Endothelial cell (in vitro differentiated cells): ENCODE measurements around the gene MARS1. TPM values are rescaled to one million over a fixed set of nuclear protein-coding genes. Genes with fewer than 3 reads are reported as not detected.
A peak's percentile ranks its signal among the peaks of the same experiment; 100 is the strongest.

Experiments
- DNase-seq: peaks from one replicate; pipeline ENCODE4 v3.0.0; 2021; ENCODE audit warnings: low spot score
- H3K27ac Mint-ChIP-seq: one replicate; pipeline ENCODE4 v1.8.0; 2021; ENCODE audit warnings: mixed read lengths, inconsistent platforms; ENCODE audit not compliant: unreplicated experiment
- H3K27me3 Mint-ChIP-seq: one replicate; pipeline ENCODE4 v1.8.0; 2021; ENCODE audit warnings: mild to moderate bottlenecking, moderate library complexity, mixed read lengths, inconsistent platforms; ENCODE audit not compliant: unreplicated experiment
- H3K36me3 Mint-ChIP-seq: one replicate; pipeline ENCODE4 v1.8.0; 2021; ENCODE audit warnings: mild to moderate bottlenecking, low read depth, mixed read lengths, inconsistent platforms; ENCODE audit not compliant: unreplicated experiment
- H3K4me1 Mint-ChIP-seq: one replicate; pipeline ENCODE4 v1.8.0; 2021; ENCODE audit warnings: mild to moderate bottlenecking, mixed read lengths, inconsistent platforms; ENCODE audit not compliant: unreplicated experiment
- H3K4me3 Mint-ChIP-seq: one replicate; pipeline ENCODE4 v1.8.0; 2021; ENCODE audit warnings: mild to moderate bottlenecking, mixed read lengths, inconsistent platforms; ENCODE audit not compliant: unreplicated experiment
- H3K9me3 Mint-ChIP-seq: one replicate; pipeline ENCODE4 v1.8.0; 2021; ENCODE audit warnings: mixed read lengths, inconsistent platforms; ENCODE audit not compliant: unreplicated experiment
- total RNA-seq: library from RNA; stranded (reverse); fragmentation: NEBNext Ultra II Directional; extraction: Animal tissue kit (Norgen Biotek cat#: 25700); gene quantifications from one replicate; pipeline ENCODE4 v1.2.1, GENCODE V29; 2021; ENCODE audit not compliant: unreplicated experiment
- TF ChIP-seq, protein P1 (sequence below): fragments of 200-600 bp; sonication (generic); IDR thresholded peaks from one replicate; pipeline ENCODE4 v1.5.0; 2021; ENCODE audit warnings: antibody characterized with exemption; ENCODE audit not compliant: unreplicated experiment

The MARS1 gene
- total RNA-seq, 1 donor from 2014 or later: 183 TPM

DNA sequence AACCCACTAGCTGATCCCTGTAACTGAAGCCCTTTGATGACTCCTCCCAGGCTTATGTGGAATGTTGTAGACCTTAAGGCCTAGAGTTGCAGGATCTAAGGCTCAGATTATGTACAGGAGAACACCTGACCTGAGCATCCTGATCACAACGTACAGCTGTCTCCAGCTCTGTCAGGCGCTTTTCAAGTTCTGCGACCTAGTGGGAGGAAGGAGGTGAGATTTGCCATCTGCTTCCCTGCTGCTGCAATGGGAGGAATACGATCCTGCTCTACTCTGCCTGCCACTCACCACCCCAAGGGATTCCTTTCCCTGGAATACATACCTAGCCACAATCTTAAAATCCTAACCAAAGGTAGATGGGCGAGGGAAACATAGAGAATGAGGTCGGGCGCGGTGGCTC lies 45.2 kb downstream of the MARS1 start:
- peaks cover 56% of the 10 kb centered on the region for H3K36me3 Mint-ChIP-seq
- H3K27me3 Mint-ChIP-seq: peaks cover 13% of the 10 kb centered on the region
- no peak overlapping the region for H3K4me3 Mint-ChIP-seq
- TF ChIP-seq, protein P1, sequence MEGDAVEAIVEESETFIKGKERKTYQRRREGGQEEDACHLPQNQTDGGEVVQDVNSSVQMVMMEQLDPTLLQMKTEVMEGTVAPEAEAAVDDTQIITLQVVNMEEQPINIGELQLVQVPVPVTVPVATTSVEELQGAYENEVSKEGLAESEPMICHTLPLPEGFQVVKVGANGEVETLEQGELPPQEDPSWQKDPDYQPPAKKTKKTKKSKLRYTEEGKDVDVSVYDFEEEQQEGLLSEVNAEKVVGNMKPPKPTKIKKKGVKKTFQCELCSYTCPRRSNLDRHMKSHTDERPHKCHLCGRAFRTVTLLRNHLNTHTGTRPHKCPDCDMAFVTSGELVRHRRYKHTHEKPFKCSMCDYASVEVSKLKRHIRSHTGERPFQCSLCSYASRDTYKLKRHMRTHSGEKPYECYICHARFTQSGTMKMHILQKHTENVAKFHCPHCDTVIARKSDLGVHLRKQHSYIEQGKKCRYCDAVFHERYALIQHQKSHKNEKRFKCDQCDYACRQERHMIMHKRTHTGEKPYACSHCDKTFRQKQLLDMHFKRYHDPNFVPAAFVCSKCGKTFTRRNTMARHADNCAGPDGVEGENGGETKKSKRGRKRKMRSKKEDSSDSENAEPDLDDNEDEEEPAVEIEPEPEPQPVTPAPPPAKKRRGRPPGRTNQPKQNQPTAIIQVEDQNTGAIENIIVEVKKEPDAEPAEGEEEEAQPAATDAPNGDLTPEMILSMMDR: no peak
- no peak for DNase-seq
- H3K4me1 Mint-ChIP-seq: peaks cover 13% of the 10 kb centered on the region
- H3K27ac Mint-ChIP-seq: no peak overlapping the region
- no peaks in the 10 kb centered on the region for H3K9me3 Mint-ChIP-seq

DNA sequence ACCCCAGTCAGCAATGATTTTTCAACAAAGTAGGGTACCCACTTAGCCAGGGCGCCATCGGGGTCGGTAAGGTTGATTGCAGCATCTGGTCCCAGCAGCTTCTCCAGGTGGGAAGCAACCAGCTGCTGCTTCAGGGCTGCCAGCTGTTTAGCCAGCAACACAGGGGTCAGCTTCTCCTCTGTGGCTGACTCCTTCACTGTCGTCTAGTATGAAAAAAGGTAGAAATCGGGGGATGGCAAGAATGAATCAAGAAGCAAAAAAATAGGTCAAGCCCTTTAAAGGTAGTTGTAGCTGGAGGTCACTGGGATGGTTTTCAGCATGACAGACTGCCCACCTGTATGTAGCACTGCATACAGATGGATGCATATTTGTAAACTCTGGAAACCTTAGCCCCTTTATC lies 46.4 kb downstream of the MARS1 start:
- Mint-ChIP-seq H3K27me3 (peaks cover 10% of the 10 kb centered on the region), H3K4me1 (peaks cover 17% of the 10 kb centered on the region), H3K36me3 (peaks cover 59% of the 10 kb centered on the region), H3K27ac (no peak overlapping the region), H3K4me3 (peak overlapping the region; percentile 42), H3K9me3 (no peaks in the 10 kb centered on the region)
- DNase-seq: no peak
- TF ChIP-seq, protein P1: no peak

- peaks cover 15% of the 10 kb centered on the region for H3K4me1 Mint-ChIP-seq
- peak overlapping the region; percentile 70 for H3K27ac Mint-ChIP-seq
- H3K36me3 Mint-ChIP-seq: peaks cover 57% of the 10 kb centered on the region
- DNase-seq: no peak
- H3K4me3 Mint-ChIP-seq: peak overlapping the region; percentile 47
- peaks cover 10% of the 10 kb centered on the region for H3K27me3 Mint-ChIP-seq
- H3K9me3 Mint-ChIP-seq: no peaks in the 10 kb centered on the region
- TF ChIP-seq, protein P1: no peak
Measured at GRCh38 chr12:57534991-57535543, 47.2 kb downstream of the MARS1 start.

- Mint-ChIP-seq H3K4me1 (peaks cover 15% of the 10 kb centered on the region), H3K9me3 (no peaks in the 10 kb centered on the region), H3K4me3 (peak overlapping the region; percentile 47), H3K27ac (peak overlapping the region; percentile 70), H3K27me3 (peaks cover 10% of the 10 kb centered on the region), H3K36me3 (peaks cover 56% of the 10 kb centered on the region)
- TF ChIP-seq, protein P1: no peak
- DNase-seq: no peak
Measured at GRCh38 chr12:57535764-57536596, 48.1 kb downstream of the MARS1 start.

- Mint-ChIP-seq H3K9me3 (no peaks in the 10 kb centered on the region), H3K27ac (no peak overlapping the region), H3K36me3 (peaks cover 55% of the 10 kb centered on the region), H3K4me1 (peaks cover 15% of the 10 kb centered on the region), H3K4me3 (no peak overlapping the region), H3K27me3 (peaks cover 8% of the 10 kb centered on the region)
- no peak for DNase-seq
- TF ChIP-seq, protein P1: no peak
Measured at GRCh38 chr12:57536597-57536942, 48.7 kb downstream of the MARS1 start.
